Neural cell (in vitro differentiated cells): ENCODE results near the gene TMEM87A. TPM values are rescaled to one million over a fixed set of nuclear protein-coding genes. Genes with fewer than 3 reads are reported as not detected.

Experiments used
- H2AFZ ChIP-seq: fragments of 200-600, 300-800 bp; sonication (generic), shearing (Covaris generic); 2 replicates; pipeline ENCODE4 v1.6.0; 2014; ENCODE audit warnings: low read depth, mild to moderate bottlenecking, antibody characterized with exemption, low read length, moderate library complexity
- H3F3A ChIP-seq: fragments of 200-600 bp; shearing (Covaris generic); 2 replicates; pipeline ENCODE4 v1.6.1; 2016; ENCODE audit warnings: mild to moderate bottlenecking, moderate library complexity, mixed read lengths, antibody characterized with exemption, low read length; ENCODE audit not compliant: insufficient read depth, poor library complexity, severe bottlenecking
- H3K27ac ChIP-seq: fragments of 200-600, 300-800 bp; sonication (generic), shearing (Covaris generic); 2 replicates; pipeline ENCODE4 v1.5.1; 2014; ENCODE audit warnings: mild to moderate bottlenecking, low read length, moderate library complexity
- H3K27me3 ChIP-seq: fragments of 300-800, 200-600 bp; sonication (generic), shearing (Covaris generic); 2 replicates; pipeline ENCODE4 v1.6.0; 2014; ENCODE audit warnings: mild to moderate bottlenecking, low read depth, low read length, moderate library complexity; ENCODE audit not compliant: insufficient read depth
- H3K36me3 ChIP-seq: fragments of 300-800, 200-600 bp; sonication (generic), shearing (Covaris generic); 2 replicates; pipeline ENCODE4 v1.5.1; 2014; ENCODE audit warnings: mild to moderate bottlenecking, antibody characterized with exemption, low read length, moderate library complexity; ENCODE audit not compliant: insufficient read depth
- H3K4me2 ChIP-seq: fragments of 300-800, 200-600 bp; sonication (generic), shearing (Covaris generic); 2 replicates; pipeline ENCODE4 v1.6.0; 2014; ENCODE audit warnings: mild to moderate bottlenecking, low read length
- H3K4me3 ChIP-seq: fragments of 300-800, 200-600 bp; sonication (generic), shearing (Covaris generic); 2 replicates; pipeline ENCODE4 v1.5.1; 2014; ENCODE audit warnings: mild to moderate bottlenecking, low read length, moderate library complexity
- H3K79me2 ChIP-seq: fragments of 200-600 bp; shearing (Covaris generic); replicated peaks from 2 replicates; pipeline ENCODE4 v1.6.0; 2014; ENCODE audit warnings: mild to moderate bottlenecking, low read length, moderate library complexity; ENCODE audit not compliant: insufficient read depth
- H3K9ac ChIP-seq: fragments of 300-800, 200-600 bp; sonication (generic), shearing (Covaris generic); 2 replicates; pipeline ENCODE4 v1.6.1; 2016; ENCODE audit warnings: mild to moderate bottlenecking, low read length, mixed read lengths
- H3K9me2 ChIP-seq: fragments of 200-600 bp; shearing (Covaris generic); 2 replicates; pipeline ENCODE4 v1.6.1; 2016; ENCODE audit warnings: mild to moderate bottlenecking, low read length, mixed read lengths; ENCODE audit not compliant: insufficient read depth
- H3K9me3 ChIP-seq: fragments of 200-600, 300-800 bp; sonication (generic), shearing (Covaris generic); 2 replicates; pipeline ENCODE4 v1.6.1; 2016; ENCODE audit warnings: mild to moderate bottlenecking, mixed run types, low read length, moderate library complexity, mixed read lengths
- H4K20me1 ChIP-seq: fragments of 200-600 bp; shearing (Covaris generic); 2 replicates; pipeline ENCODE4 v1.6.1; 2016; ENCODE audit warnings: mild to moderate bottlenecking, mixed run types; ENCODE audit not compliant: insufficient read depth
- CTCF ChIP-seq: fragments of 450-650 bp; IDR thresholded peaks from 2 replicates; pipeline ENCODE4 v1.5.1; 2014; ENCODE audit warnings: antibody characterized with exemption, mild to moderate bottlenecking, moderate library complexity; ENCODE audit not compliant: poor library complexity, severe bottlenecking
- EP300 ChIP-seq: fragments of 450-650 bp; conservative IDR thresholded peaks from 2 replicates; pipeline ENCODE4 v1.6.1; 2014; ENCODE audit warnings: antibody characterized with exemption, mild to moderate bottlenecking, moderate library complexity; ENCODE audit not compliant: poor library complexity, severe bottlenecking
- EZH2 ChIP-seq: fragments of 200-600, 300-800 bp; shearing (Covaris generic), sonication (generic); IDR thresholded peaks from 2 replicates; pipeline ENCODE4 v1.6.1; 2014; ENCODE audit warnings: antibody characterized with exemption, low read length, borderline replicate concordance, mild to moderate bottlenecking; ENCODE audit not compliant: insufficient read depth, poor library complexity, severe bottlenecking
- MXI1 ChIP-seq: fragments of 450-650 bp; conservative IDR thresholded peaks from 2 replicates; pipeline ENCODE4 v1.6.1; 2014; ENCODE audit warnings: antibody characterized with exemption, mild to moderate bottlenecking; ENCODE audit not compliant: poor library complexity, severe bottlenecking
- POLR2AphosphoS5 ChIP-seq: IDR thresholded peaks from 2 replicates; pipeline ENCODE4 v1.6.1; 2012
- RAD21 ChIP-seq: fragments of 450-650 bp; conservative IDR thresholded peaks from 2 replicates; pipeline ENCODE4 v1.6.1; 2014; ENCODE audit warnings: antibody characterized with exemption, mild to moderate bottlenecking, moderate library complexity
- REST ChIP-seq: IDR thresholded peaks from 2 replicates; pipeline ENCODE4 v1.6.1; 2012; ENCODE audit warnings: borderline replicate concordance
- SMC3 ChIP-seq: fragments of 450-650 bp; conservative IDR thresholded peaks from 2 replicates; pipeline ENCODE4 v1.6.1; 2014; ENCODE audit warnings: antibody characterized with exemption, mild to moderate bottlenecking, moderate library complexity; ENCODE audit not compliant: poor library complexity
- TAF1 ChIP-seq: IDR thresholded peaks from 2 replicates; pipeline ENCODE4 v1.6.1; 2012; ENCODE audit warnings: low read depth
- polyA plus RNA-seq: library from polyadenylated mRNA; depleted of rRNA; stranded (reverse); fragments of >200 nt; gene quantifications from 2 replicates; pipeline ENCODE4 v1.2.3, GENCODE V29; 2014

The TMEM87A gene
- polyA plus RNA-seq, 1 donor from 2014 or later: 50.4 TPM

GRCh38 chr15:42313463-42313862 lies 40.2 kb upstream of the TMEM87A start:
- no peaks in the 10 kb centered on the region for H3K27me3 ChIP-seq

GRCh38 chr15:42306681-42307080 lies 33.4 kb upstream of the TMEM87A start:
- no peak overlapping the region for H2AFZ ChIP-seq
- H4K20me1 ChIP-seq: no peaks in the 10 kb centered on the region
- no peak overlapping the region for H3K4me2 ChIP-seq
- no peaks in the 10 kb centered on the region for H3K79me2 ChIP-seq
- no peak overlapping the region for H3K9ac ChIP-seq
- no peaks in the 10 kb centered on the region for H3K9me3 ChIP-seq
- H3F3A ChIP-seq: no peaks in the 10 kb centered on the region
- no peaks in the 10 kb centered on the region for H3K9me2 ChIP-seq
- no peaks in the 10 kb centered on the region for H3K27me3 ChIP-seq
- H3K36me3 ChIP-seq: no peaks in the 10 kb centered on the region
- no peak overlapping the region for H3K4me3 ChIP-seq
- H3K27ac ChIP-seq: no peak overlapping the region
- TF ChIP-seq REST: no peak
- no peak for TF ChIP-seq SMC3
- no peak for TF ChIP-seq POLR2AphosphoS5
- no peak for TF ChIP-seq EZH2
- no peak for TF ChIP-seq EP300
- no peak for TF ChIP-seq TAF1
- no peak for TF ChIP-seq CTCF

More at GRCh38 chr15:42313463-42313862, 40.2 kb upstream of the TMEM87A start:
- Histone ChIP-seq H3K4me3 (no peak overlapping the region), H3K36me3 (no peaks in the 10 kb centered on the region), H3F3A (no peaks in the 10 kb centered on the region), H3K27ac (no peak overlapping the region), H2AFZ (no peak overlapping the region), H3K4me2 (no peak overlapping the region), H3K9me2 (no peaks in the 10 kb centered on the region), H3K79me2 (no peaks in the 10 kb centered on the region), H3K9me3 (no peaks in the 10 kb centered on the region), H4K20me1 (no peaks in the 10 kb centered on the region), H3K9ac (no peak overlapping the region)
- TF ChIP-seq POLR2AphosphoS5 (no peak), CTCF (no peak), EP300 (no peak), SMC3 (no peak), EZH2 (no peak), REST (no peak), MXI1 (no peak), TAF1 (no peak), RAD21 (no peak)
